ENCODE measurements around the gene RAP1A. TPM values are rescaled to one million over a fixed set of nuclear protein-coding genes. Genes with fewer than 3 reads are reported as not detected.

The RAP1A gene
- total RNA-seq, 1 experiment from 2014 or later: 19.0 TPM

- no peaks in the 10 kb centered on the region for H4K20me1 ChIP-seq (ENCODE audit: low read length)
- no peaks in the 10 kb centered on the region for H3K9me3 ChIP-seq (ENCODE audit: low read length)
- no peaks in the 10 kb centered on the region for H3K9me2 ChIP-seq (replicated peaks; ENCODE audit: low read length)
- H2AFZ ChIP-seq (ENCODE audit: low read length): no peak overlapping the region
- no peaks in the 10 kb centered on the region for H3F3A ChIP-seq (ENCODE audit: low read length, unreplicated experiment)
- H3K4me3 ChIP-seq (ENCODE audit: low read length): no peak overlapping the region
- POLR2A ChIA-PET (ENCODE audit: unreplicated experiment): no interaction called here
- no peaks in the 10 kb centered on the region for H3K27me3 ChIP-seq (ENCODE audit: low read length)
- no peaks in the 10 kb centered on the region for H3K4me1 ChIP-seq (ENCODE audit: insufficient read depth, low read length)
- no TSS peak for BruUV-seq (replicated peaks)
- ATAC-seq: no peak
- H3K27ac ChIP-seq (ENCODE audit: low read length): no peak overlapping the region
- intact Hi-C loops (cut with micrococcal nuclease): no loop called here
- H3K4me2 ChIP-seq (ENCODE audit: low read length): no peak overlapping the region
- no peak overlapping the region for H3K9ac ChIP-seq (ENCODE audit: low read length)
- no peak for DNase-seq
- H3K36me3 ChIP-seq (ENCODE audit: low read depth, low read length): no peaks in the 10 kb centered on the region
- no peaks in the 10 kb centered on the region for H3K79me2 ChIP-seq (ENCODE audit: low read length)
- CTCF ChIA-PET: no interaction called here
- TF ChIP-seq EZH2phosphoT487 (IDR thresholded peaks at IDR 0.05; ENCODE audit: borderline replicate concordance, low read length) (no peak), EZH2 (IDR thresholded peaks at IDR 0.05; ENCODE audit: low read length, unreplicated experiment) (no peak), CTCF (conservative IDR thresholded peaks at IDR 0.05; ENCODE audit: low read depth, low read length) (no peak)
Measured at GRCh38 chr1:111729946-111730681, 110.5 kb downstream of the RAP1A start.

GRCh38 chr1:111730706-111731105 lies 111.1 kb downstream of the RAP1A start:
- Histone ChIP-seq H3K9me3 (ENCODE audit: low read length) (no peaks in the 10 kb centered on the region), H3K4me2 (ENCODE audit: low read length) (no peak overlapping the region), H3F3A (ENCODE audit: low read length, unreplicated experiment) (no peaks in the 10 kb centered on the region), H3K9ac (ENCODE audit: low read length) (no peak overlapping the region), H3K4me1 (ENCODE audit: insufficient read depth, low read length) (no peaks in the 10 kb centered on the region), H3K4me3 (ENCODE audit: low read length) (no peak overlapping the region), H3K36me3 (ENCODE audit: low read depth, low read length) (no peaks in the 10 kb centered on the region), H4K20me1 (ENCODE audit: low read length) (no peaks in the 10 kb centered on the region), H3K27ac (ENCODE audit: low read length) (no peak overlapping the region), H3K9me2 (replicated peaks; ENCODE audit: low read length) (no peaks in the 10 kb centered on the region), H2AFZ (ENCODE audit: low read length) (no peak overlapping the region), H3K27me3 (ENCODE audit: low read length) (no peaks in the 10 kb centered on the region), H3K79me2 (ENCODE audit: low read length) (no peaks in the 10 kb centered on the region)
- BruUV-seq (replicated peaks): no TSS peak
- POLR2A ChIA-PET (ENCODE audit: unreplicated experiment): no interaction called here
- no peak for TF ChIP-seq EZH2phosphoT487 (IDR thresholded peaks at IDR 0.05; ENCODE audit: borderline replicate concordance, low read length)
- TF ChIP-seq CTCF (conservative IDR thresholded peaks at IDR 0.05; ENCODE audit: low read depth, low read length): no peak
- no peak for TF ChIP-seq EZH2 (IDR thresholded peaks at IDR 0.05; ENCODE audit: low read length, unreplicated experiment)
- no peak for ATAC-seq
- intact Hi-C loops (cut with micrococcal nuclease): no loop called here
- CTCF ChIA-PET: no interaction called here
- DNase-seq: no peak

GRCh38 chr1:111731956-111732355 lies 112.4 kb downstream of the RAP1A start:
- H3K9ac ChIP-seq (ENCODE audit: low read length): no peak overlapping the region
- intact Hi-C loops (cut with micrococcal nuclease): no loop called here
- no peaks in the 10 kb centered on the region for H3K36me3 ChIP-seq (ENCODE audit: low read depth, low read length)
- BruUV-seq (replicated peaks): no TSS peak
- ATAC-seq: no peak
- CTCF ChIA-PET: no interaction called here
- H3K27me3 ChIP-seq (ENCODE audit: low read length): no peaks in the 10 kb centered on the region
- DNase-seq: no peak
- no peak overlapping the region for H3K4me3 ChIP-seq (ENCODE audit: low read length)
- no peak for TF ChIP-seq EZH2 (IDR thresholded peaks at IDR 0.05; ENCODE audit: low read length, unreplicated experiment)
- TF ChIP-seq CTCF (conservative IDR thresholded peaks at IDR 0.05; ENCODE audit: low read depth, low read length): no peak
- TF ChIP-seq EZH2phosphoT487 (IDR thresholded peaks at IDR 0.05; ENCODE audit: borderline replicate concordance, low read length): no peak
- no peaks in the 10 kb centered on the region for H3K79me2 ChIP-seq (ENCODE audit: low read length)
- H3K9me2 ChIP-seq (replicated peaks; ENCODE audit: low read length): no peaks in the 10 kb centered on the region
- POLR2A ChIA-PET (ENCODE audit: unreplicated experiment): no interaction called here
- H4K20me1 ChIP-seq (ENCODE audit: low read length): no peaks in the 10 kb centered on the region
- H2AFZ ChIP-seq (ENCODE audit: low read length): no peak overlapping the region
- H3K4me1 ChIP-seq (ENCODE audit: insufficient read depth, low read length): no peaks in the 10 kb centered on the region
- no peaks in the 10 kb centered on the region for H3F3A ChIP-seq (ENCODE audit: low read length, unreplicated experiment)
- H3K9me3 ChIP-seq (ENCODE audit: low read length): no peaks in the 10 kb centered on the region
- H3K4me2 ChIP-seq (ENCODE audit: low read length): no peak overlapping the region
- H3K27ac ChIP-seq (ENCODE audit: low read length): no peak overlapping the region

All from PC-3 (cell line).